PC-9 (cell line): ENCODE measurements around the gene GMPS. TPM values are rescaled to one million over a fixed set of nuclear protein-coding genes. Genes with fewer than 3 reads are reported as not detected.

Source experiments
- BruUV-seq: library from RNA; stranded (reverse); fragments of 400-500 nt; replicated peaks from 2 replicates; lab custom pipeline; 2021; lab: Mats Ljungman, UMichigan
- CTCF ChIA-PET: fragments of 300-600 bp; sonication (Branson Sonifier 250); formaldehyde crosslinking; loops from one replicate; lab custom pipeline; 2022; ENCODE audit warnings: antibody characterized with exemption; lab: Charles Lee
- POLR2A ChIA-PET: fragments of 300-600 bp; sonication (Branson Sonifier 250); formaldehyde crosslinking; loops from one replicate; lab custom pipeline; 2022; ENCODE audit warnings: antibody characterized with exemption; ENCODE audit not compliant: unreplicated experiment; lab: Charles Lee
- DNase-seq, 2 experiments: peaks; one replicate each; pipeline versions ENCODE4 v3.0.0 to v3.0.0-alpha.2; 2015 to 2022; ENCODE audit warnings: mixed read lengths in 1 of 2
- H2AFZ ChIP-seq: fragments of 200-600 bp; sonication (generic); 2 replicates; pipeline ENCODE4 v1.8.1; 2017; ENCODE audit warnings: antibody characterized with exemption
- H3F3A ChIP-seq: fragments of 200-600 bp; sonication (generic); 2 replicates; pipeline ENCODE4 v1.8.1; 2017; ENCODE audit warnings: antibody characterized with exemption, mild to moderate bottlenecking, low read depth; ENCODE audit not compliant: insufficient read depth
- H3K27ac ChIP-seq: fragments of 200-600 bp; sonication (generic); 2 replicates; pipeline ENCODE4 v1.6.1; 2016; ENCODE audit warnings: mixed run types
- H3K27me3 ChIP-seq: fragments of 200-600 bp; sonication (generic); 2 replicates; pipeline ENCODE4 v1.6.1; 2016; ENCODE audit warnings: low read depth, mixed run types; ENCODE audit not compliant: insufficient read depth
- H3K36me3 ChIP-seq: fragments of 200-600 bp; sonication (generic); 2 replicates; pipeline ENCODE4 v1.6.1; 2016; ENCODE audit warnings: low read depth, mixed run types
- H3K4me1 ChIP-seq: fragments of 200-600 bp; sonication (generic); replicated peaks from 2 replicates; pipeline ENCODE4 v1.6.1; 2016; ENCODE audit warnings: mixed run types; ENCODE audit not compliant: insufficient read depth
- H3K4me2 ChIP-seq: fragments of 200-600 bp; sonication (generic); 2 replicates; pipeline ENCODE4 v1.6.1; 2017; ENCODE audit warnings: mixed run types
- H3K4me3 ChIP-seq: fragments of 200-600 bp; sonication (generic); 2 replicates; pipeline ENCODE4 v1.6.1; 2016; ENCODE audit warnings: mixed run types
- H3K79me2 ChIP-seq: fragments of 200-600 bp; sonication (generic); 2 replicates; pipeline ENCODE4 v1.6.1; 2017; ENCODE audit warnings: low read depth, mixed run types
- H3K9me2 ChIP-seq: fragments of 200-600 bp; sonication (generic); 2 replicates; pipeline ENCODE4 v1.8.1; 2017; ENCODE audit warnings: mild to moderate bottlenecking; ENCODE audit not compliant: insufficient read depth
- H3K9me3 ChIP-seq: fragments of 200-600 bp; sonication (generic); 2 replicates; pipeline ENCODE4 v1.8.1; 2016; ENCODE audit warnings: low read depth; ENCODE audit not compliant: insufficient read depth
- H4K20me1 ChIP-seq: fragments of 200-600 bp; sonication (generic); 2 replicates; pipeline ENCODE4 v1.8.1; 2017; ENCODE audit not compliant: insufficient read depth
- CTCF ChIP-seq: fragments of 200-600 bp; sonication (generic); conservative IDR thresholded peaks from 2 replicates; pipeline ENCODE4 v1.6.1; 2017; ENCODE audit warnings: mixed run types, antibody characterized with exemption, mild to moderate bottlenecking, moderate library complexity
- EZH2 ChIP-seq: fragments of 200-600 bp; sonication (generic); IDR thresholded peaks from 2 replicates; pipeline ENCODE4 v1.8.0; 2017; ENCODE audit warnings: antibody characterized with exemption, low read depth
- intact Hi-C: fragments of 100-400 bp; cut with micrococcal nuclease; formaldehyde crosslinking; loops from one replicate; pipeline ENCODE4 v1.10.0; 2022; ENCODE audit not compliant: unreplicated experiment
- total RNA-seq: library from RNA; stranded (reverse); gene quantifications from 2 replicates; pipeline ENCODE4 v1.2.3, GENCODE V29; 2021

Gene GMPS
- total RNA-seq, 1 experiment from 2014 or later = 139 TPM

- Histone ChIP-seq H3K4me3 (no peak overlapping the region), H3K9me3 (no peaks in the 10 kb centered on the region), H3K36me3 (peaks cover 51% of the 10 kb centered on the region), H4K20me1 (0 out of 2 replicates have a peak, but pooled peaks cover 14% of the 10 kb centered on the region), H2AFZ (no peak overlapping the region), H3K4me1 (no peaks in the 10 kb centered on the region), H3K27me3 (no peaks in the 10 kb centered on the region), H3K27ac (no peak overlapping the region), H3K9me2 (no peaks in the 10 kb centered on the region), H3F3A (peaks cover 12% of the 10 kb centered on the region; the same call in 1 of the 2 replicates), H3K4me2 (no peak overlapping the region), H3K79me2 (0 out of 2 replicates have a peak, but pooled peaks cover under 1% of the 10 kb centered on the region)
- no peak for TF ChIP-seq EZH2
- TF ChIP-seq CTCF = no peak
- no TSS peak for BruUV-seq
- ChIA-PET CTCF (no interaction called here), POLR2A (interaction anchor here (0.6 kb wide), 1 partner anchor 144 kb away, joined by 10 read pairs; no protein-coding TSS in a partner anchor)
- no peak for DNase-seq
- intact Hi-C loops = no loop called here
These were observed 36.5 kb downstream of the GMPS start for GRCh38 chr3:155906900-155907299.

GRCh38 chr3:155908086-155908485 is 37.6 kb downstream of the GMPS start:
- Histone ChIP-seq H3K27me3 (no peaks in the 10 kb centered on the region), H3K4me1 (no peaks in the 10 kb centered on the region), H3K27ac (no peak overlapping the region), H3K9me3 (no peaks in the 10 kb centered on the region), H3K9me2 (no peaks in the 10 kb centered on the region), H3K36me3 (peaks cover 49% of the 10 kb centered on the region), H2AFZ (no peak overlapping the region), H3F3A (peaks cover 12% of the 10 kb centered on the region; the same call in 1 of the 2 replicates), H3K4me2 (no peak overlapping the region), H4K20me1 (0 out of 2 replicates have a peak, but pooled peaks cover 5% of the 10 kb centered on the region), H3K4me3 (no peak overlapping the region), H3K79me2 (no peaks in the 10 kb centered on the region)
- BruUV-seq = no TSS peak
- intact Hi-C loops = no loop called here
- ChIA-PET CTCF (no interaction called here), POLR2A (no interaction called here)
- no peak for DNase-seq
- no peak for TF ChIP-seq CTCF
- TF ChIP-seq EZH2 = no peak

- H3K79me2 ChIP-seq = no peaks in the 10 kb centered on the region
- H3K4me3 ChIP-seq = no peak overlapping the region
- no TSS peak for BruUV-seq
- H3K9me3 ChIP-seq = no peaks in the 10 kb centered on the region
- no peaks in the 10 kb centered on the region for H3K4me1 ChIP-seq
- H3K27ac ChIP-seq = no peak overlapping the region
- ChIA-PET CTCF (no interaction called here), POLR2A (no interaction called here)
- no peak overlapping the region for H3K4me2 ChIP-seq
- TF ChIP-seq EZH2 (no peak), CTCF (no peak)
- no peaks in the 10 kb centered on the region for H3K27me3 ChIP-seq
- H3K9me2 ChIP-seq = no peaks in the 10 kb centered on the region
- no peak overlapping the region for H2AFZ ChIP-seq
- H3K36me3 ChIP-seq = peaks cover 46% of the 10 kb centered on the region
- intact Hi-C loops = no loop called here
- peaks cover 12% of the 10 kb centered on the region; the same call in 1 of the 2 replicates for H3F3A ChIP-seq
- no peak for DNase-seq
- H4K20me1 ChIP-seq = 0 out of 2 replicates have a peak, but pooled peaks cover 5% of the 10 kb centered on the region
These were observed 38.2 kb downstream of the GMPS start for GRCh38 chr3:155908605-155909004.
